H1 (cell line): ENCODE results near the gene FBLN2. TPM values are rescaled to one million over a fixed set of nuclear protein-coding genes. Genes with fewer than 3 reads are reported as not detected.

ENCODE experiments used
- CBX8 ChIP-seq: fragments of 300-800, 300-1000 bp; sonication (generic); IDR thresholded peaks from 2 replicates; pipeline ENCODE4 v1.7.1; 2016; ENCODE audit warnings: low read depth, low read length, borderline replicate concordance
- CHD7 ChIP-seq: fragments of 300-600 bp; sonication (generic); IDR thresholded peaks from 2 replicates; pipeline ENCODE4 v1.7.1; 2012; ENCODE audit warnings: low read length, moderate library complexity, mild to moderate bottlenecking, inconsistent platforms; ENCODE audit not compliant: insufficient replicate concordance
- CTCF ChIP-seq, 3 experiments: IDR thresholded peaks; 1 replicate in 2 of 3; 2 replicates in 1 of 3; pipeline versions ENCODE4 v1.5.1 to v1.6.1; 2011; ENCODE audit warnings: low read length in 3 of 3, mild to moderate bottlenecking in 3 of 3, inconsistent platforms in 2 of 3, low read depth in 1 of 3, moderate library complexity in 1 of 3; ENCODE audit not compliant: insufficient read depth in 1 of 3; ENCODE audit errors: control extremely low read depth in 1 of 3
- JUN ChIP-seq: IDR thresholded peaks from 2 replicates; pipeline ENCODE4 v1.6.1; 2011; ENCODE audit warnings: low read depth, mild to moderate bottlenecking, improper control_type of control experiment, low read length
- MAFK ChIP-seq: IDR thresholded peaks from 2 replicates; pipeline ENCODE4 v1.6.1; 2012; ENCODE audit warnings: low read depth, mild to moderate bottlenecking, improper control_type of control experiment, low read length
- POU5F1 ChIP-seq: IDR thresholded peaks from 2 replicates; pipeline ENCODE4 v1.6.1; 2011; ENCODE audit warnings: low read depth, mild to moderate bottlenecking, low read length, moderate library complexity
- YY1 ChIP-seq: IDR thresholded peaks from 2 replicates; pipeline ENCODE4 v1.6.1; 2011; ENCODE audit warnings: low read depth, mild to moderate bottlenecking, low read length
- polyA plus RNA-seq, 7 experiments: library from polyadenylated mRNA; depleted of rRNA in 3 of 7; stranded (reverse) in 5 of 7; unstranded in 2 of 7; fragments of >200 nt in 5 of 7; fragments of 200-250 nt in 2 of 7; gene quantifications; 1 replicate in 5 of 7; 2 replicates in 1 of 7; 4 replicates in 1 of 7; pipeline versions ENCODE4 v1.2.1 to v1.2.3, GENCODE V29; 2011 to 2013; ENCODE audit warnings: missing spikeins in 2 of 7, mixed read lengths in 2 of 7
- total RNA-seq: library from RNA; stranded (reverse); fragmentation: NEBNext Ultra II Directional; extraction: Animal tissue kit (Norgen Biotek cat#: 25700); gene quantifications from 2 replicates; pipeline ENCODE4 v1.2.1, GENCODE V29; 2021

The FBLN2 gene
- total and polyA plus RNA-seq, 2 of the 8 experiments (the other 6 are each of a cell fraction or from before 2014, with no cell fraction given) = 17.4 to 24.2 TPM

GRCh38 chr3:13581485-13582365 lies 32.8 kb downstream of the FBLN2 start (continued):
- TF ChIP-seq CHD7 (no peak), YY1 (no peak), JUN (no peak), MAFK (no peak), CBX8 (no peak), CTCF (IDR thresholded peaks at IDR 0.05; ENCODE audit: control extremely low read depth in 1 of 3, insufficient read depth in 1 of 3, low read depth in 1 of 3, low read length in 3 of 3) (no peak), POU5F1 (no peak)
- TF ChIP-seq, all 59 proteins: peak for 0
